Endothelial cell of umbilical vein (primary cell): ENCODE measurements around the gene CUX1. TPM values are rescaled to one million over a fixed set of nuclear protein-coding genes. Genes with fewer than 3 reads are reported as not detected.

ENCODE experiments used
- BruUV-seq: library from RNA; stranded (reverse); fragments of 400-500 nt; replicated peaks from 2 replicates; lab custom pipeline; 2021; lab: Mats Ljungman, UMichigan
- CTCF ChIA-PET: fragments of 300-600, 350-600 bp; sonication (Branson Sonifier 250); formaldehyde crosslinking; loops from one replicate; lab custom pipeline; 2021; ENCODE audit warnings: antibody characterized with exemption, inconsistent platforms; lab: Charles Lee
- POLR2A ChIA-PET: fragments of 300-600, 350-600 bp; sonication (Branson Sonifier 250); formaldehyde crosslinking; loops from one replicate; lab custom pipeline; 2021; ENCODE audit warnings: antibody characterized with exemption, inconsistent platforms; lab: Charles Lee
- DNase-seq: peaks from one replicate; pipeline ENCODE4 v3.0.0-alpha.2; 2011; ENCODE audit warnings: low read depth, low spot score
- FAIRE-seq: peaks from 2 replicates; lab custom pipeline; 2011; peaks lifted over from hg19 to GRCh38; lab: Jason Lieb, UNC
- H2AFZ ChIP-seq: 2 replicates; pipeline ENCODE4 v1.6.0; 2012; ENCODE audit warnings: low read depth, low read length, control low read depth, inconsistent platforms
- H3K27ac ChIP-seq: 2 replicates; pipeline ENCODE4 v1.5.1; 2011; ENCODE audit warnings: low read depth, mild to moderate bottlenecking, control low read depth, low read length, moderate library complexity; ENCODE audit not compliant: insufficient read depth
- H3K27me3 ChIP-seq, 2 experiments: 2 replicates each; pipeline versions ENCODE4 v1.6.0 to v1.6.1; 2011; ENCODE audit warnings: low read length in 2 of 2, mixed read lengths in 1 of 2; ENCODE audit not compliant: control insufficient read depth in 2 of 2, insufficient read depth in 2 of 2
- H3K36me3 ChIP-seq, 2 experiments: 2 replicates in 1 of 2; 3 replicates in 1 of 2; pipeline ENCODE4 v1.5.1; 2011; ENCODE audit warnings: low read length in 2 of 2, mild to moderate bottlenecking in 1 of 2, moderate library complexity in 1 of 2; ENCODE audit not compliant: control insufficient read depth in 2 of 2, insufficient read depth in 2 of 2; ENCODE audit errors: extremely low read depth in 1 of 2
- H3K4me1 ChIP-seq: 3 replicates; pipeline ENCODE4 v1.5.1; 2011; ENCODE audit warnings: mild to moderate bottlenecking, low read length; ENCODE audit not compliant: control insufficient read depth, insufficient read depth; ENCODE audit errors: extremely low read depth
- H3K4me2 ChIP-seq: 2 replicates; pipeline ENCODE4 v1.6.1; 2011; ENCODE audit warnings: low read length, control low read depth, mixed read lengths; ENCODE audit not compliant: insufficient read depth
- H3K4me3 ChIP-seq, 3 experiments: fragments of 200-600 bp in 1 of 3; sonication (generic), shearing (Covaris generic) in 1 of 3; replicated peaks in 1 of 3; 2 replicates each; pipeline ENCODE4 v1.5.1; 2011 to 2016; ENCODE audit warnings: control low read depth in 3 of 3, low read length in 3 of 3, mild to moderate bottlenecking in 2 of 3, inconsistent platforms in 1 of 3, low read depth in 1 of 3, moderate library complexity in 1 of 3; ENCODE audit not compliant: insufficient read depth in 1 of 3
- H3K79me2 ChIP-seq: 2 replicates; pipeline ENCODE4 v1.6.0; 2012; ENCODE audit warnings: low read length, inconsistent platforms; ENCODE audit not compliant: control insufficient read depth, insufficient read depth
- H3K9ac ChIP-seq: replicated peaks from 2 replicates; pipeline ENCODE3; 2011; ENCODE audit warnings: low read length, control low read depth; ENCODE audit not compliant: insufficient read depth; ENCODE audit errors: extremely low read depth
- H3K9me1 ChIP-seq: replicated peaks from 3 replicates; pipeline ENCODE4 v1.6.0; 2011; ENCODE audit warnings: mild to moderate bottlenecking, low read length; ENCODE audit not compliant: control insufficient read depth, insufficient read depth; ENCODE audit errors: extremely low read depth
- H3K9me3 ChIP-seq: replicated peaks from 2 replicates; pipeline ENCODE4 v1.5.1; 2012; ENCODE audit warnings: low read length, inconsistent platforms; ENCODE audit not compliant: control insufficient read depth, insufficient read depth
- H4K20me1 ChIP-seq: replicated peaks from 2 replicates; pipeline ENCODE3; 2011; ENCODE audit warnings: mild to moderate bottlenecking, low read length; ENCODE audit not compliant: control insufficient read depth, insufficient read depth; ENCODE audit errors: extremely low read depth
- CTCF ChIP-seq, 2 donors: IDR thresholded peaks; 1 replicate in 1 of 2; 2 replicates in 1 of 2; pipeline ENCODE4 v1.5.1; 2011; ENCODE audit warnings: low read length in 2 of 2, mild to moderate bottlenecking in 2 of 2, moderate library complexity in 2 of 2, control low read depth in 1 of 2, inconsistent platforms in 1 of 2, low read depth in 1 of 2; ENCODE audit not compliant: insufficient read depth in 1 of 2; ENCODE audit errors: extremely low read depth in 1 of 2
- EZH2 ChIP-seq: IDR thresholded peaks from 2 replicates; pipeline ENCODE4 v1.6.1; 2012; ENCODE audit warnings: borderline replicate concordance, low read depth, mild to moderate bottlenecking, moderate library complexity, low read length, inconsistent platforms; ENCODE audit not compliant: severe bottlenecking
- FOS ChIP-seq: IDR thresholded peaks from 2 replicates; pipeline ENCODE4 v1.6.1; 2011; ENCODE audit warnings: mild to moderate bottlenecking, low read length, moderate library complexity, borderline replicate concordance; ENCODE audit not compliant: insufficient read depth
- GATA2 ChIP-seq: IDR thresholded peaks from 2 replicates; pipeline ENCODE4 v1.7.0; 2011; ENCODE audit warnings: low read depth, mild to moderate bottlenecking, moderate library complexity, mixed read lengths, low read length; ENCODE audit not compliant: insufficient read length, insufficient read depth
- JUN ChIP-seq: IDR thresholded peaks from 2 replicates; pipeline ENCODE4 v1.6.1; 2011; ENCODE audit warnings: borderline replicate concordance, low read depth; ENCODE audit not compliant: insufficient read length, insufficient read depth
- MAX ChIP-seq: IDR thresholded peaks from 2 replicates; pipeline ENCODE4 v1.6.1; 2011; ENCODE audit not compliant: insufficient read depth, insufficient read length
- MYC ChIP-seq: IDR thresholded peaks from one replicate; pipeline ENCODE4 v1.6.1; 2011; ENCODE audit warnings: mild to moderate bottlenecking, low read depth, low read length
- POLR2A ChIP-seq: IDR thresholded peaks from 2 replicates; pipeline ENCODE4 v1.6.1; 2012; ENCODE audit warnings: low read depth, mild to moderate bottlenecking, control low read depth, low read length
- POLR2AphosphoS5 ChIP-seq: IDR thresholded peaks from 2 replicates; pipeline ENCODE4 v1.6.1; 2012; ENCODE audit warnings: low read depth, mild to moderate bottlenecking, control low read depth, low read length, moderate library complexity; ENCODE audit not compliant: insufficient read depth
- dilution Hi-C: fragments of 300-500 bp; cut with MboI; formaldehyde crosslinking; loops from one replicate; pipeline ENCODE4 v1.15.0; 2019; ENCODE audit warnings: low sequenced_read_pairs; ENCODE audit not compliant: extremely low pct_ligation_motif_present
- intact Hi-C: fragments of 100-400 bp; cut with micrococcal nuclease; formaldehyde crosslinking; loops from one replicate; pipeline ENCODE4 v1.10.0; 2022
- polyA plus RNA-seq, 4 experiments: library from polyadenylated mRNA; depleted of rRNA in 3 of 4; stranded (reverse) in 3 of 4; unstranded in 1 of 4; fragments of >200 nt; gene quantifications; 2 replicates each; pipeline versions ENCODE4 v1.2.1 to v1.2.3, GENCODE V29; 2011 to 2012; ENCODE audit warnings: missing spikeins in 1 of 4
- total RNA-seq: library from RNA; stranded (reverse); gene quantifications from 2 replicates; pipeline ENCODE4 v1.2.3, GENCODE V29; 2021

CUX1 gene
- total and polyA plus RNA-seq, 2 donors (not counting 3 experiments of a cell fraction or from before 2014, with no cell fraction given) = 13.8 to 49.8 TPM

- no peak overlapping the region for H3K27ac ChIP-seq
- H3K27me3 ChIP-seq = no peaks in the 10 kb centered on the region
- intact Hi-C loops (no loop called here), dilution Hi-C loops (no loop called here)
- H3K4me3 ChIP-seq = no peak overlapping the region
- ChIA-PET CTCF (no interaction called here), POLR2A (no interaction called here)
- no peaks in the 10 kb centered on the region for H3K9me1 ChIP-seq
- H3K4me2 ChIP-seq = no peak overlapping the region
- H3K79me2 ChIP-seq = no peaks in the 10 kb centered on the region
- H4K20me1 ChIP-seq = no peaks in the 10 kb centered on the region
- no peak overlapping the region for H2AFZ ChIP-seq
- no TSS peak for BruUV-seq
- H3K36me3 ChIP-seq = peaks cover 0 to 2% of the 10 kb centered on the region in 2 experiments
- H3K9ac ChIP-seq = no peak overlapping the region
- H3K4me1 ChIP-seq = no peaks in the 10 kb centered on the region
- TF ChIP-seq FOS (no peak), JUN (no peak), EZH2 (no peak), GATA2 (no peak), MAX (no peak), MYC (no peak), CTCF (IDR thresholded peaks at IDR 0.05; ENCODE audit: extremely low read depth in 1 of 2, insufficient read depth in 1 of 2, low read depth in 1 of 2, low read length in 2 of 2) (no peak), POLR2A (no peak), POLR2AphosphoS5 (no peak)
- no peaks in the 10 kb centered on the region for H3K9me3 ChIP-seq
- FAIRE-seq (no peak), DNase-seq (no peak)
Observed at GRCh38 chr7:102214477-102215072, 397.1 kb downstream of the CUX1 start.
